Measurements from ENCODE around the gene FBXO31. TPM values are rescaled to one million over a fixed set of nuclear protein-coding genes. Genes with fewer than 3 reads are reported as not detected.
A peak's percentile ranks its signal among the peaks of the same experiment; 100 is the strongest.

Gene FBXO31
- total and polyA plus RNA-seq, 10 of the 15 experiments (the other 5 are each of a cell fraction or from before 2014, with no cell fraction given), result 0.19 to 33.1 (median 10.3) TPM

GRCh38 chr16:87316450-87316922 is 67.1 kb downstream of the FBXO31 start:
- SMC1A ChIA-PET (ENCODE audit: uncharacterized antibody, unreplicated experiment), result interaction anchor here (1.6 to 2.3 kb wide), 2 partner anchors 67 to 78 kb away, joined by 7 to 8 read pairs; partner anchors contain the start of gene FBXO31
- FAIRE-seq, result no peak
- RAD21 ChIA-PET (ENCODE audit: unreplicated experiment), result interaction anchor here (0.7 to 3.3 kb wide), 3 partner anchors 67 to 463 kb away, joined by 3 to 16 read pairs (median 6); partner anchors contain the start of gene FBXO31
- Histone ChIP-seq H3K27me3 (replicated peaks in 1 of 2; ENCODE audit: control insufficient read depth in 2 of 2, insufficient read depth in 2 of 2, low read length in 1 of 2) (no peaks in the 10 kb centered on the region), H3K9ac (ENCODE audit: control insufficient read depth, insufficient read depth, low read length) (peak overlapping the region; percentile 99), H3K27ac (ENCODE audit: control insufficient read depth, insufficient read depth) (peak overlapping the region; percentile 95), H3K79me2 (ENCODE audit: control insufficient read depth, insufficient read depth, low read length) (peaks cover 16% of the 10 kb centered on the region), H3K4me1 (ENCODE audit: control insufficient read depth, insufficient read depth, low read length) (peaks cover 12% of the 10 kb centered on the region), H3K4me2 (ENCODE audit: control insufficient read depth, insufficient read depth) (peak overlapping the region; percentile 82), H2AFZ (ENCODE audit: control insufficient read depth, low read depth, low read length) (peak overlapping the region; percentile 94), H3K36me3 (ENCODE audit: control insufficient read depth in 2 of 2, insufficient read depth in 2 of 2, low read length in 1 of 2) (no peaks in the 10 kb centered on the region), H3K4me3 (peak overlapping the region; percentile 89), H3K9me3 (replicated peaks; ENCODE audit: control insufficient read depth, insufficient read depth, low read length) (no peaks in the 10 kb centered on the region), H4K20me1 (ENCODE audit: control insufficient read depth, insufficient read depth) (no peaks in the 10 kb centered on the region)
- ATAC-seq, result no peak
- POLR2A ChIA-PET, result interaction anchor here (0.5 to 1.0 kb wide), 3 partner anchors 44 to 72 kb away, joined by 3 to 4 read pairs (median 3); no protein-coding TSS in a partner anchor
- no TSS peak for BruUV-seq (replicated peaks)
- CTCF ChIA-PET, result interaction anchor here (1.0 to 3.9 kb wide), 6 partner anchors 40 to 84 kb away, joined by 3 to 15 read pairs (median 4); partner anchors contain the start of gene FBXO31
- 99% methylated on average over 4 of the region's 4 CpGs for WGBS (ENCODE audit: insufficient coverage, insufficient replicate concordance, low lambda C conversion rate, missing lambda C conversion rate)
- no peak for DNase-seq (ENCODE audit: low read depth, low spot score)
- in situ Hi-C loops (cut with MboI), result no loop called here
- TF ChIP-seq NR2C2 (IDR thresholded peaks at IDR 0.05; ENCODE audit: borderline replicate concordance, control insufficient read depth, insufficient read length, low read depth) (no peak), PKNOX1 (IDR thresholded peaks at IDR 0.05) (0 out of 2 replicates have a peak, but pooled peaks have one; percentile 12), STAT3 (IDR thresholded peaks at IDR 0.05; ENCODE audit: low read depth, low read length) (no peak)
- intact Hi-C loops (cut with micrococcal nuclease; ENCODE audit: unreplicated experiment), result loop anchor here (2.0 to 10.0 kb wide), 2 partner anchors 66 to 318 kb away; partner anchors contain the start of gene FBXO31

GRCh38 chr16:87314990-87315420 is 68.6 kb downstream of the FBXO31 start:
- ChIA-PET POLR2A (interaction anchor here (1.0 kb wide), 1 partner anchor 67 kb away, joined by 4 read pairs; no protein-coding TSS in a partner anchor), RAD21 (ENCODE audit: unreplicated experiment) (no interaction called here), CTCF (interaction anchor here (1.4 to 1.6 kb wide), 4 partner anchors 64 to 753 kb away, joined by 3 to 6 read pairs (median 4); no protein-coding TSS in a partner anchor), SMC1A (ENCODE audit: uncharacterized antibody, unreplicated experiment) (interaction anchor here (1.1 kb wide), 1 partner anchor 79 kb away, joined by 6 read pairs; no protein-coding TSS in a partner anchor)
- H3K79me2 ChIP-seq (ENCODE audit: control insufficient read depth, insufficient read depth, low read length), result peaks cover 16% of the 10 kb centered on the region
- H3K4me2 ChIP-seq (ENCODE audit: control insufficient read depth, insufficient read depth), result no peak overlapping the region
- no peak overlapping the region for H3K27ac ChIP-seq (ENCODE audit: control insufficient read depth, insufficient read depth)
- no peaks in the 10 kb centered on the region for H3K9me3 ChIP-seq (replicated peaks; ENCODE audit: control insufficient read depth, insufficient read depth, low read length)
- H4K20me1 ChIP-seq (ENCODE audit: control insufficient read depth, insufficient read depth), result no peaks in the 10 kb centered on the region
- H3K36me3 ChIP-seq (ENCODE audit: control insufficient read depth in 2 of 2, insufficient read depth in 2 of 2, low read length in 1 of 2), result no peaks in the 10 kb centered on the region; a peak in 1 of 4 replicates
- H3K4me1 ChIP-seq (ENCODE audit: control insufficient read depth, insufficient read depth, low read length), result peaks cover 12% of the 10 kb centered on the region
- intact Hi-C loops (cut with micrococcal nuclease; ENCODE audit: unreplicated experiment) (loop anchor here (10.0 kb wide), 1 partner anchor 320 kb away; no protein-coding TSS in a partner anchor), in situ Hi-C loops (cut with MboI) (no loop called here)
- H3K27me3 ChIP-seq (replicated peaks in 1 of 2; ENCODE audit: control insufficient read depth in 2 of 2, insufficient read depth in 2 of 2, low read length in 1 of 2), result no peaks in the 10 kb centered on the region
- H2AFZ ChIP-seq (ENCODE audit: control insufficient read depth, low read depth, low read length), result no peak overlapping the region
- no peak overlapping the region for H3K9ac ChIP-seq (ENCODE audit: control insufficient read depth, insufficient read depth, low read length)
- WGBS (ENCODE audit: insufficient coverage, insufficient replicate concordance, low lambda C conversion rate, missing lambda C conversion rate), result 71% methylated on average over 10 of the region's 10 CpGs
- ATAC-seq, result no peak
- no peak for FAIRE-seq
- TF ChIP-seq BCL3 (IDR thresholded peaks at IDR 0.05; ENCODE audit: borderline replicate concordance, insufficient read depth, low read depth, low read length, poor library complexity, severe bottlenecking) (peak; percentile 77), RBBP5 (conservative IDR thresholded peaks at IDR 0.05) (no peak), FOS (IDR thresholded peaks at IDR 0.05; ENCODE audit: borderline replicate concordance, extremely low read depth, insufficient read length) (no peak)
- BruUV-seq (replicated peaks), result no TSS peak
- H3K4me3 ChIP-seq, result no peak overlapping the region
- DNase-seq (ENCODE audit: low read depth, low spot score), result no peak
